Measurements from ENCODE around the gene SLC35E4. TPM values are rescaled to one million over a fixed set of nuclear protein-coding genes. Genes with fewer than 3 reads are reported as not detected.

SLC35E4 gene
- total RNA-seq, 4 donors from 2014 or later, result 8.5 to 19.3 (median 10.9) TPM

GRCh38 chr22:30606455-30607299 is 28.9 kb upstream of the SLC35E4 start, which contains the start of gene TCN2:
Gene TCN2, plus strand, starts transcription at chr22:30607174. Its CDS starts 158 bp downstream, at chr22:30607332.
- TF ChIP-seq CTCF (IDR thresholded peaks at IDR 0.05 in 4 of 5, conservative IDR thresholded peaks at IDR 0.05 in 1 of 5) (peak in 1 of 5 experiments; percentile 29), POLR2A (IDR thresholded peaks at IDR 0.05) (peak; percentile 19 to 31)
- Histone ChIP-seq H3K27me3 (no peaks in the 10 kb centered on the region), H3K9me3 (no peaks in the 10 kb centered on the region), H3K36me3 (peaks cover 0 to 5% of the 10 kb centered on the region in 2 donors), H3K27ac (peak within 1 kb of the TSS; percentile 53 to 87 (median 76)), H3K4me1 (peaks cover 28 to 31% of the 10 kb centered on the region in 2 donors), H3K4me3 (peak within 1 kb of the TSS; percentile 68 to 84 (median 73))
- peak; percentile 63 to 69 for DNase-seq
- intact Hi-C loops (cut with DNase I; ENCODE audit: low total_unique reads) (loop anchor here (1.0 to 2.0 kb wide), 2 partner anchors 15 to 28 kb away; partner anchors contain the start of genes PES1 and SLC35E4), in situ Hi-C loops (cut with MboI; ENCODE audit: low sequenced_read_pairs in 4 of 4) (no loop called here)
- peak; percentile 87 to 88 for ATAC-seq

- ATAC-seq, result no peak
- TF ChIP-seq CTCF (IDR thresholded peaks at IDR 0.05 in 4 of 5, conservative IDR thresholded peaks at IDR 0.05 in 1 of 5) (no peak), POLR2A (IDR thresholded peaks at IDR 0.05) (no peak)
- Histone ChIP-seq H3K9me3 (no peaks in the 10 kb centered on the region), H3K27me3 (no peaks in the 10 kb centered on the region), H3K4me1 (peaks cover 28 to 31% of the 10 kb centered on the region in 2 donors), H3K4me3 (peak overlapping the region; percentile 68 to 84 (median 73)), H3K36me3 (peaks cover 0 to 5% of the 10 kb centered on the region in 2 donors), H3K27ac (peak overlapping the region; percentile 53 to 87 (median 76))
- DNase-seq, result no peak
- intact Hi-C loops (cut with DNase I; ENCODE audit: low total_unique reads) (loop anchor here (2.0 kb wide), 1 partner anchor 27 kb away; the partner anchor contains the start of gene SLC35E4), in situ Hi-C loops (cut with MboI; ENCODE audit: low sequenced_read_pairs in 4 of 4) (no loop called here)
Measured at GRCh38 chr22:30607300-30607930, 28.2 kb upstream of the SLC35E4 start.

GRCh38 chr22:30607939-30608338 is 27.6 kb upstream of the SLC35E4 start:
- no peak for TF ChIP-seq CTCF (IDR thresholded peaks at IDR 0.05 in 4 of 5, conservative IDR thresholded peaks at IDR 0.05 in 1 of 5)
- no peak for TF ChIP-seq POLR2A (IDR thresholded peaks at IDR 0.05)
- Histone ChIP-seq H3K4me3 (peak overlapping the region in 2 of 4 donors; percentile 68 to 84), H3K27me3 (no peaks in the 10 kb centered on the region), H3K9me3 (no peaks in the 10 kb centered on the region), H3K4me1 (peaks cover 28 to 31% of the 10 kb centered on the region in 2 donors), H3K36me3 (peaks cover 0 to 5% of the 10 kb centered on the region in 2 donors), H3K27ac (peak overlapping the region in 3 of 4 donors; percentile 53 to 77 (median 75))
- in situ Hi-C loops (cut with MboI; ENCODE audit: low sequenced_read_pairs in 4 of 4) (no loop called here), intact Hi-C loops (cut with DNase I; ENCODE audit: low total_unique reads) (loop anchor here (2.0 kb wide), 1 partner anchor 27 kb away; the partner anchor contains the start of gene SLC35E4)
- ATAC-seq (no peak), DNase-seq (no peak)

- ATAC-seq (no peak), DNase-seq (peak; percentile 24 to 35)
- H3K27me3 ChIP-seq, result no peaks in the 10 kb centered on the region
- peak overlapping the region in 1 of 4 donors; percentile 13 for H3K4me3 ChIP-seq
- intact Hi-C loops (cut with DNase I; ENCODE audit: low total_unique reads), result no loop called here
- H3K36me3 ChIP-seq, result no peaks in the 10 kb centered on the region
- no peaks in the 10 kb centered on the region for H3K9me3 ChIP-seq
- TF ChIP-seq POLR2A (IDR thresholded peaks at IDR 0.05) (peak in 1 of 2 donors; percentile 34), CTCF (IDR thresholded peaks at IDR 0.05 in 4 of 5, conservative IDR thresholded peaks at IDR 0.05 in 1 of 5) (no peak)
- in situ Hi-C loops (cut with MboI; ENCODE audit: low sequenced_read_pairs in 4 of 4), result no loop called here
- peaks cover 28 to 31% of the 10 kb centered on the region in 2 donors for H3K4me1 ChIP-seq
- peak overlapping the region; percentile 42 to 66 (median 53) for H3K27ac ChIP-seq
Measured at GRCh38 chr22:30609260-30610185, 26.1 kb upstream of the SLC35E4 start.

All from gastrocnemius medialis (tissue), 4 donors.